DMS153 treated with DMSO at 0.1 percent for 48 hours (cell line): ENCODE data around the gene CCDC159.
"Not testable (repeated sequence)": the region's sequence is repeated elsewhere in the genome, so short reads cannot be mapped to it uniquely, and the experiment has no call there.

Experiments used
- DNase-seq: peaks from one replicate; lab custom pipeline; 2025; ENCODE audit not compliant: unreplicated experiment; lab: John Stamatoyannopoulos, UW

The CCDC159 gene, protein sequence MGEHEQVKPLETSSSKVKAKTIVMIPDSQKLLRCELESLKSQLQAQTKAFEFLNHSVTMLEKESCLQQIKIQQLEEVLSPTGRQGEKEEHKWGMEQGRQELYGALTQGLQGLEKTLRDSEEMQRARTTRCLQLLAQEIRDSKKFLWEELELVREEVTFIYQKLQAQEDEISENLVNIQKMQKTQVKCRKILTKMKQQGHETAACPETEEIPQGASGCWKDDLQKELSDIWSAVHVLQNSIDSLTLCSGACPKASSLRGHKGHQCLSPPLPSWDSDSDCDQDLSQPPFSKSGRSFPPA

DNA sequence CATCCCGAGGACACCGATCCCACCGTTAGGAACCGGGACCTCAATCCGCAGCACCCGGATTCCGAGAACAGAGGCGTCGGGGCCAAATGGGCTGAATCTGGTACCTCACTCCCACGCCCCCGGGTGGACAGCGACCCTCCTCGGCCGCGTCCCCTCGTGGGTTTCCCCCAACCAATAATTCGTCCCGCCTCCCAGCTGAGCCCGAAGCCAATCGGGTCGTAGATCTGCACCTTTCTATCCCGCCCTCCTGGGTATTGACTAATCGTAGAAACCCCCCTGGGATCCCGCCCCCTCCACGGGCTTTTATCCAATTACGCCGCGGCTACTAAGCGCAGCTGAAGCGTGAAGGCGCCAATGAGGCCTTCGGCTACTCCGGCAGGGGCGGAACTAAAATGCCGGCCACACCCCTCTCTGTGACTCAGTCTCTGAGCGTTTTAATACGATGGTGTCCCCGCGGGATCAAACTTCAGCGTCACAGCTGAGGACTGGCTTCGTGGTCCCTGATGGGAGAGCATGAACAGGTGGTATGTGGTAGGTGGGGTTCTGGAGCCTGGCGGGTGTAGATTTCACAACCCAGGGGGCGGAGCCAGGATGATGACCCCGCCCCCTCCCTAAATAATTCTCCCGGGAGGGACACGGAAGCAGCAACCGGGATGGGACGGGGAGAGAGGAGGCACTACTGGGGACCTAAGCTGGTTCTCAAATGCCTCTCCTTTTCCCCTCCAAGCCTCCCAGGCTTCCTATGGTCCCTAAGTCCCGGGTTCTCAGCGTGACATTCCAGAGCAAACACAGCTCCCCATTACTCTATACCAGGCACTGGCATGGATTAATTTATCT lies at the start of gene CCDC159, which contains the start of gene TMEM205:
TSS of gene CCDC159 (plus strand) at position 416 of the 837 bp plus-strand sequence. CDS start at position 504, 88 bp downstream.
TSS of gene TMEM205 (minus strand) at position 165 of the 837 bp plus-strand sequence. CDS start 649 bp downstream, outside the sequence.
- peak; percentile 98 for DNase-seq

DNA sequence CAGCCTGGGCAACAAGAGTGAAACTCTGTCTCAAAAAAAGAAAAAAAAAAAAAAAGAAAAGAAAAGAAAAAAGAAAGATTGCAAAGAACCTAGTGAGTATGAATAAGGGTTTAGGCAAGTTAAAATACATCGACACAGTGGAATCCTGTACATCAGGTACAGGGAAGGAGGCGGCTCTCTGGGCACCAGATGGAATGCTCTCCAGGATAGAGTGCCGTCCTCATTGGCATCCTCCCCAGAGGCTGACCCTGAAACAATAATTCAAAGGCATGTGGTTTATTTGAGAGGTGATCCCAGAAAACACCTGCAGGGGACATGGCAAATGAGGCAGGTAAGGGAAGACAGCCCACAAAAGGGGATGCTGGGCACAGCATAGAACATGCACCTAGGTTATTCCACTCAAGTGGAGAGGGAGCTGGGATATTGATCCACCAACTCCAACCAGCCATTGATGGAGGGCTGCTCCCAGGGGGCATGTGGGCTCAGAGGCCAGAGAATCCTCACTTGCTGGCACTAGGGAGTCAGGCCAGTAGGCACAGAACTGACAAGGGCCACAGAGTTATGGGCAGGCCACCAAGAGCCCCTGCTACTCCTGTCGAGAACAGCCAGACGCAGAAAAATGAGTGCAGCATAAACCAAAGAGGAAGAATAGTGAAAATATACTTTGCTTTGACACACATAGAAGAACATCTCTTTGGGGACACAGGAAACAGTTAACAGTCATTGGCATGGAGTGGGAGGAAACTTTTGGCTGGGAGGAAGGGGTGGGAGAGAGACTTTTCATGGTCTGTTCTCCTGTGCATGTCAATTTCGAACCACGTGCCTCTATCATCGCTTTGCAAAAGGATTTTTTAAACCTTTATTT lies 46.1 kb upstream of the CCDC159 start:
- no peak for DNase-seq

DNA sequence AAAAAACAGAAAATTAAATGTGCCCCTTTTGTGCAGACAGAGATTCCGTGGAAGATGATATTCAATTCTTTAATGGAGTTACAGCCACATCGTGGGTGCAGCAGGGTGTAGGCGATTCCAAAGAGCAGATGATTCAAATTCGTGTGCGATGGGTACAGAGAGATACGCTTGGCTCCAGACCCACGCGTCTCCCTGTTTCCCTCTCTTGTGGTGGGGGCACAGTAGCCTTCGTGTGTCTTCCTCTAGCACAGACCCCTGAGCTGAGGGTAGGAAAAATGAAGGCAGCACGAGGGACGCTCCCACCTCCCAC lies 45.6 kb upstream of the CCDC159 start:
- DNase-seq = no peak

DNA sequence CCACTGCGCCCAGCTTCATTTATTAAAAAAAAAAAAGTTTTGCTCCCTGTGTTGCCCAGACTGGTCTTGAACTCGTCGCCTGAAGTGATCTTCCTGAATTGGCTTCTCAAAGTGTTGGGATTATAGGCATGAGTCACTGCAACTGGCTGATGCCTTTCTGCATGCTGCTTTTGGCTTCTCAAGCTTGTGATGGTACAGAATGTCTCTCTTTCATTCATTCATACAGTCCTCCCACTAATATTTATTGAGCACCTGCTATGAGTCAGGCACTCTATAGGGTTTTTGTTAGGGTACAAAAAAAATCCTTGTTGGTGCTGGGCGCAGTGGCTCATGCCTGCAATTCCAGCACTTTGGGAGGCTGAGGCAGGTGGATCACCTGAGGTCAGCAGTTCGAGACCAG lies 41.4 kb upstream of the CCDC159 start:
- no peak for DNase-seq

DNA sequence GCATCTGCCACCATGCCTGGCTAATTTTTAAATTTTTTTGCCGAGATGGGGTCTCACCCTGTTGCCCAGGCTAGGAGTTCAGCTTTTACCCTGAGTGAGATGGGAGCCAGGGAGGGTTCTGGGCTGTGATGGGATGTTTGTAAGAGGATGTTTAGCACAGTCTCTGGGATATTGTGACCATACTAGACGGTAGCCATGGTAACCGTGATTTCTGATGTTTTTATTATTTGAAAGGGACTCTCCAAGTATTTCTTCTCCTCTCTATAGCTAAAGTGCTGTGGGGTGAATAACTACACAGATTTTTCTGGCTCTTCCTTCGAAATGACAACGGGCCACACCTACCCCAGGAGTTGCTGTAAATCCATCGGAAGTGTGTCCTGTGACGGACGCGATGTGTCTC lies 40.0 kb upstream of the CCDC159 start:
- DNase-seq = no peak

DNA sequence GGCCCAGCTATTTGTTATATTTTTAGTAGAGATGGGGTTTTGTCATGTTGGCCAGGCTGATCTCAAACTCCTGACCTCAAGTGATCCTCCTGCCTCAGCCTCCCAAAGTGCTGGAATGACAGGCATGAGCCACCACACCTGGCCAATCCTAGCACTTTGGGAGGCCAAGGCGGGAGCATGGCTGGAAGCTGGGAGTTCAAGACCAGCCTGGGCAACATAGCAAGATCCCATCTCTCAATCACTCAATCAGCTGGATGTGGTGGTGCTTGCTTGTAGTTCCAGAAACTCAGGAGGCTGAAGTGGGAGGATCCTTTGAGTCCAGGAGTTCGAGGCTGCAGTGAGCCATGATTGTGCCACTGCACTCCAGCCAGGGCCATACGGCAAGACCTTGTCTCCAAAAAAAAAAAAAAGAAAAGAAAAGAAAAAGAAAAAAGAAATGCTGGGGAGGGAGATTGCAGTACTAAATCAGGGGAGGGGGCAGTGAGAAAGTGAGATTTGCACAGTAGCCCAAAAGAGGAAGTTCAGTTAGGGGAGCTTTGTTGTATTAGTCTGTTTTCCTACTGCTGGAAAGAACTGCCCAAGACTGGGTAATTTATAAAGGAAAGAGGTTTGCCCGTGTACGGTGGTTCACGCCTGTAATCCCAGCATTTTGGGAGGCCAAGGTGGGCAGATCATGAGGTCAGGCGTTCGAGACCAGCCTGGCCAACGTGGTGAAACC lies 25.9 kb upstream of the CCDC159 start:
- DNase-seq = not testable (repeated sequence)

DNA sequence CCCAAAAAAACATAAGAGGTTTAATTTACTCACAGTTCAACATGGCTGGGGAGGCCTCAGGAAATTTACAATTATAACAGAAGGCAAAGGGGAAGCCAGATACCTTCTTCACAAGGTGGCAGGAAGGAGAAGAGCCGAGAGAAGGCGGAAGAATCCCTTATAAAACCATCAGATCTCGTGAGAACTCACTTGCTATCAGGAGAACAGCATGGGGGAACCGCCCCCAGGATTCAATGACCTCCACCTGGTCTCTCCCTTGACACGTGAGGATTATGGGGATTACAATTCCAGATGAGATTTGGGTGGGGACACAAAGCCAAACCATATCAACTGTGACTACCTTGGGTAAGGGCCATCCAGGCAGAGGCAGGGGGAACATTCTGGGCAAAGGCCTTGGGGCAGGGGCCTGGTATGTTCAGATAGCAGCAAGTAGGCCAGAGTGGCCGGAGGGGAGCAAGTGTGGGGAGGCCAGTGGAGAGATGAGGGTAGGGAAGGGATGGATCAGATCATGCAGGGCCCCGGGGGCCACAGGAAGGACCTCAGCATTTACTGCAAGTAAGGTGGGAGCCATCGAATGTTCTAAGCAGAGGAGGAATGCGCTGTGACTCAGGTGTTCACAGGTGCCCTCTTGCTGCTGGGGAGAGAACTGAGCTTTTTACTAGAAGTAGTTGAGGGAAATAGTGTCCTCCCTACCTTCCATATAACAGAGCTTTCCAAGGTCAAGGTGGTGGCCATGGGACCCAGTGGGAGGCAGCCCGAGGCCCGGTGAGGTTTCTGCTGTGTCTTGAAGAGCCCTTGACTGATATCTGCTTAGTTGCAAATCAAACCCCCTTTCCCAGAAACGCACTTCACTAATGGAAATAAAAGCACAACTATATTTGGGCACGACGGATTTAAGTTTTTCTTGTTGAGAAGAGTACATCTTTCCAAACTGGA lies 24.9 kb upstream of the CCDC159 start:
- no peak for DNase-seq

DNA sequence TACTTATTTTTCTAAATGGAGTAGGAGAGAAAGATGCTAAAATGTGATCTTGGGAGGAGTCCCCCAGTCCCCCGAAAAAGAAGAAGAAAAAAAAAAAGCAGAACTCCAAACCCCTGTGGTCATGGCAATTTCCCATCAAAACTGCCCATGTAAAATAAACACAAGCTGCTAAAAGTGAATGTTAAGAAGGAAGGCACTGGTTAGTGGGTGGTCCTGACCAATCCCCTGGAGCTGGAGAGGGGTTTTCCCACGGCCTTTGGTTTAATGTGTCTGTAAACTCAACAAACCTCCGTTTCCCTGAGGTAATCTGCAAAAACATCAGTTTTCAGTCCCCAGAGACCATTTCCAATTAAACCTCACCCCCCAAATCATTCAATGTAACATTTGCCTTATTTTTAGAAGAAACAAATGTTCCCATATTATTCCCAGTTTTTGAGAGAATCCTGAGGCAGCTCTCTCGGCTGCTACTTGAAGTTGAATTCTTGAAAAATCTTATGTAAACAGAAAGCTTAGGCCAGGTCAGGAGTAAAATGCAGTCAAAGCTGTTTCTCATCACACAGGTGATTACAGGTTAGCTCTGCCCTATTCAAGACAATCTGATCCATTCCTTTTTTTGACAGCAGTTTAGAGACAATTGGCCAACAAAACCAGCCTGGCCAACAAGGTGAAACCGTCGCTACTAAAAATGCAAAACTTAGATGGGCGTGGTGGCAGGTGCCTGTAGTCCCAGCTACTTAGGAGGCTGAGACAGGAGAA lies 23.9 kb upstream of the CCDC159 start:
- DNase-seq = no peak

DNA sequence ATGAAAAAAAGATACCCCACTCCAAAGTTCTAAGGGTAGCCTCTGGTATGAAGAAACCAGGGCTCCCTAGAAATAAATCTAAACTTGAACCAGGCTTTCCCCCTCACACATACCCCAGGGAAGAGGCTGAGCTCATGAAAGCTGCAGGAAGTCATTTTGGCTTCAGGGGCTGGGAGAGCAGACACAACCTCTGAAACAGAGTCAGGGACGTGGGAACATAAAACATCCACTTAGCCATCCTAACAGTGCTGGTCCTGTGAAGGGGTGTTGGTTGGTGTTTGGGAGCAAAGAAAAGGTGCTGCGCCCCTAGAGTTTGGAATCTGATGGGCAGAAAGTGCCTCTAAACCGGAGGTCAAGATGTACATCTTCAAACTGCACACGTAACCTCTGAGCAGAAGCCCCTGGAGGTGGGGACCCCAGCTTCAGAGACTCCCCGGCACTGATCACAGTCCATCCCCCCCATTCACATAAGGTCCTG lies 22.7 kb upstream of the CCDC159 start:
- DNase-seq = no peak

DNA sequence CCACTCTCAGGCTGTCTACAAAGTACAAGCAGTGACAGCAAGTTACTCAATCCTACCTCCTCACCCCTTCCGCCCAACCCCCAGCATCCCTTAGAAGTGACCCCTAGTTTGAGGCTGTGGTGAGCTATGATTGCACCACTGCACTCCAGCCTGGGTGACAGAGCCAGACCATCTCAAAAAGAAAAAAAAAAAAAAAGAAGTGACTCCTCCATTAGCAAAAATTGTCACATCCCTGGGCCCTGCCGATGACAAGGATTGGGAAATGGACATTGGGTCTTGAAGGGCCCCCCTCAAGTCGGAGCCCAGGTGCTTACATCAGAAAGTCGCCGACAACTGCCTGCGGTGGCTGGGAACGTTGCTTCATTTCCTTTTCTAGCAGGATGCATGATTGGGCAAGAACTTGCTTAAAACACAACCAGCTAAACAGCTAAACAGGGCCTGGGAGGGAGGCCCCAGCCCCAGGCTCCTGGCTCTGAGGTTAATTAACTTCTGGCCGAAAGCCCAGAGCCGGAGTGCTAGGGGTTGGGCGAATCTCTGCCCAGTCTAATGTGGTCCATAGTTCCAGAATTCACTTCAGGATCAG lies 22.1 kb upstream of the CCDC159 start:
- peak; percentile 84 for DNase-seq

DNA sequence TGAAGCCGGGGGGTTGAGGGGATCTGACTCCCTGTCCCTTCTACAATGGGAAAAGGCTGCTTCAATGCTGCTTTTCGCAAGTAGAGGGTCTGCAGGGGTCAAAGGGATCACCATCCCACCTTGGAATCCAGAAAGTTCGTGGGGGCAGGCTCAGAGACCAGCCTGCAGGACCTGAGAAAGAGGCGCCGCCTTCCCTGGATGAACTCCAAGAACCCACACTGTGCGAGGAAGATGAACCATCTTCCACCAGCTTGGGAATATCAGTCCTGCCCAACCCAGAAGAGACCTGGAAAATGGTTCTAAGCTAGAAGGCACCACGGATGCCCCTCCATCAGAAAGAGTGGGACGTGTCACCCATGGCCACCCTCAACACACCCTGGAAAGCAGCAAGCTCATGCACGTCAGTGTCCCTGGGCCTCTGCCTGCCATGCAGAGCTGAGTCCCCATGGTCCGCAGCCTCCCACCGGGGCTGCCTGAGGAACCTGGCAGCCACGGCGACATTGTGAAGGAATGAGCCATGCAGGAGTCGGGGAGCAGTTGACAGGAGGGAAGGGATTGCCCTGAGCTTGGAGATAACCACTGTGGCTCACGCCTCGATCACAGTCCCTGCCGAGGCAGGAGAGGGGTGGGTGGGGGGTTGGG lies 21.4 kb upstream of the CCDC159 start:
- no peak for DNase-seq

DNA sequence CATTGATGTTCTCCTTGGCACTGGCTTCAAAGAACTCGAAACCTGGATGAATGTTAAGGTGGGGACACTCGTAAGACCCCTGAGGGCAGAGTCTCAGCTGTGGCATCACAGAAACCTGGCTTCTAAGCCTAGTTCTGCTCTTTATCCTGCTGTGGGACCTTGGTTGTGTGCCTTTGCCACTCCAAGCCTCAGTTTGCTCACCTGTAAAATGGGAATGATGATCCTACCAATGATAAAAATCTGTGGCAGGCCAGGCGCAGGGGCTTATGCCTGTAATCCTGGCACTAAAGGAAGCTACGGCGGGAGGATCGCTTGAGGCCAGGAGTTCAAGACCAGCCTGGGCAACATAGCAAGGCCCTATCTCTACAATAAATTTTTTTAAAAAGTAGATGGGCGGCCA lies 20.8 kb upstream of the CCDC159 start:
- no peak for DNase-seq

DNA sequence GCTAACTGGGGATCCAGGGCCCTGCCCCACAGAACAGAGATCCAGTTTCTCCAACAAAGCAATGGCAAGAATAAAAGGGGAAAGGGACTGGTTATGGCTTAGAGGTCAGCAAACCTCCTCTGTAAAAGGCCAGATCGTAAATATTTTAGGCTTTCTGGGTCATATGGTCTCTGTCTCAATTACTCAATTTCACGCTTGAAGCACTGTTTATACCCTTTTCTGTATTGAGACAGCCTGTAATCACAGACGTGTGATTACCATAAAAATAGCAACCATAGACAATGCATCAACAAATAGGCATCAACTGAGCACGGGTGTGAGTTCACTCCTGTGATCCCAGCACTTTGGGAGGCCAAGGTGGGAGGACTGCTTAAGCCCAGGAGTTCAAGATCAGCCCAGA lies 16.2 kb upstream of the CCDC159 start:
- no peak for DNase-seq

DNA sequence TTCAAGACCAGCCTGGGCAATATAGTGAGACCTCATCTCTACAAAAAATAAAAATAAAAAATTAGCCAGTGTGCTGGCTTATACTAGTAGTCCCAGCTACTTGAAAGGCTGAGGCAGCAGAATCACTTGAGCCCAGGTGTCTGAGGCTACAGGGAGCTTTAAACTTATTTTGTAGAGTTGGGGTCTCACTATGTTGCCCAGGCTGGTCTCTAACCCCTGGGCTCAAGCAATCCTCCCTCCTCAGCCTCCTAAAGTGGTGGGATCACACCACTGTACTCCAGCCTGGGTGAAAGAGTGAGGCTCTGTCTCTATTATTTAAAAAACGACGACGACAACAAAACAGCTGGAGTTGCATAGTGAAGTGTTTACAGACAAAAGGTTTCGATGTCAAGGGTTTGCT lies 14.8 kb upstream of the CCDC159 start:
- no peak for DNase-seq

DNA sequence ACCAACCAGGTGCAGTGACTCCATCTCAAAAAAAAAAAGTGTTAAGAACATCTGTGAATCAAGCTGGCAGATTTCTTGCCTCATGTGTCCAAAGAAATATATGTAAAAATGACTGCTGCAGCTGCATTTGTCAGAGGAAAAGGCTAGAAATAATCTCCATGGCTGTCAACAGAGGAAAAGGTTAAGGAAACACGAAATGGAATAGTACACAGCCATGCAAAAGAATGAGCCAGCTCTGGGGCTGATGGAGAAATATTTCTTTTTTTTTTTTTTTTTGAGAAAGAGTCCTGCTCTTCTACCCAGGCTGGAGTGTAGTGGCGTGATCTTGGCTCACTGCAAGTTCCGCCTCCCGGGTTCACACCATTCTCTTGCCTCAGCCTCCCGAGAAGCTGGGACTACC lies 13.5 kb upstream of the CCDC159 start:
- no peak for DNase-seq

DNA sequence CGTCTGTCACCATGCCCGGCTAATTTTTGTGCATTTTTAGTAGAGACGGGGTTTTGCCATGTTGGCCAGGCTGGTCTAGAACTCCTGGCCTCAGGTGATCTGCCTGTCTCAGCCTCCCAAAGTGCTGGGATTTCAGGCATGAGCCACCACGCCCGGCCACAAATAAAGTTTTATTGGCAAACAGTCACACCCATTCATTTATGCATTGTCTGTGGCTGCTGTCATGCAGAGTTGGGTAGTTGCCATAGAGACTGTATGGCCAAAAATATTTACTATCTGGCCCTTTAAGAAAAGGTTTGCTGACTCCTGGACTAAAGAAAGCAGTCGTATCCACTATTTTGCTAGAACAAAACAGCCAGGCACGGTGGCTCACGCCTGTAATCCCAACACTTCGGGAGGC lies 12.5 kb upstream of the CCDC159 start:
- DNase-seq = not testable (repeated sequence)

DNA sequence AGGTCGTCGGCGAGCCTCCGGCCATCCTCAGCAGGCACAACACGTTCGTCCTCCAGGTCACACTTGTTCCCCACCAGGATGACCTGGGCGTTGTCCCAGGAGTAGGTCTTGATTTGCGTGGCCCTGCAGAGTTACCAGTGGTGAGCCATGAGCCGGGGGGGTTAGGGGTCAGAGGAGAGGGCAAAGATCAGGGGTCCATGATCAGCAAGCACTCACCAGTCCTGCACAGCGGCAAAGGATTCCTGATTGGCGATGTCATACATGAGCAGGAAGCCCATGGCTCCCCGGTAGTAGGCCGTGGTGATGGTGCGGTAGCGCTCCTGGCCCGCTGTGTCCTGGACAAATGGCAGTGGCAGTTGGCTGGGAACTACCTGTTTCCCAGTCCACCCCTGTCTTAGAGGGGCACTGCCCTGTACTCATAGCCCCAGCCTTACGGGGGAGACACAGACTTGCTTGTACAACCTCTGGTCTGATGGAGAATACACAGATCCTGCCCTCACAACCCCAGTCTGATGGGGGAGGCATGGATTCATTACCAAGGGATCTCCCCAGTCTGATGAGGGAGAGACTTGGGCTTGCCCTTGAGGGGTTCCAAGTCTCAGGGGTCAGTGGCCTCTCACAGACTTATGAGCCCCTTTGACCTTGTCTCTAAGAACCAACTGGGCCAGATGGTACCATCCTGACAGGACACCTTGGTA lies 10.7 kb upstream of the CCDC159 start:
- DNase-seq = no peak
